CD4-positive, CD25-positive, alpha-beta regulatory T cell (primary cell): Measurements from ENCODE around the gene SMPD4. TPM values are rescaled to one million over a fixed set of nuclear protein-coding genes. Genes with fewer than 3 reads are reported as not detected.
"Not testable (repeated sequence)": the region's sequence is repeated elsewhere in the genome, so short reads cannot be mapped to it uniquely, and the experiment has no call there.

Experiments
- ATAC-seq, 2 donors: fragments of 150-1000 bp; cut with Tn5 transposase; one replicate each; pipeline ENCODE4 v1.10.0; 2021; ENCODE audit warnings: low read depth in 2 of 2, moderate number of reproducible peaks in 2 of 2, moderate library complexity in 1 of 2
- DNase-seq, 3 donors: peaks; one replicate each; pipeline versions ENCODE4 v3.0.0 to v3.0.0-alpha.2; 2012 to 2022; ENCODE audit warnings: mixed read lengths in 1 of 3
- H3K27ac ChIP-seq: one replicate; pipeline ENCODE4 v1.7.0; 2013; ENCODE audit warnings: mild to moderate bottlenecking, low read length; ENCODE audit not compliant: insufficient read depth, poor library complexity, severe bottlenecking
- H3K27me3 ChIP-seq: one replicate; pipeline ENCODE4 v1.7.0; 2013; ENCODE audit warnings: low read length; ENCODE audit not compliant: control insufficient read depth, insufficient read depth
- H3K36me3 ChIP-seq: one replicate; pipeline ENCODE4 v1.7.0; 2013; ENCODE audit warnings: mild to moderate bottlenecking, low read length, moderate library complexity; ENCODE audit not compliant: control insufficient read depth, insufficient read depth
- H3K4me1 ChIP-seq: 2 replicates; pipeline ENCODE4 v1.7.0; 2013; ENCODE audit warnings: mild to moderate bottlenecking, low read length; ENCODE audit not compliant: insufficient read depth, control insufficient read depth, poor library complexity, severe bottlenecking
- H3K4me3 ChIP-seq: one replicate; pipeline ENCODE4 v1.7.0; 2013; ENCODE audit warnings: low read depth, mild to moderate bottlenecking, low read length, moderate library complexity
- H3K9me3 ChIP-seq, 2 experiments: 1 replicate in 1 of 2; 2 replicates in 1 of 2; pipeline ENCODE4 v1.7.0; 2013; ENCODE audit warnings: low read length in 2 of 2, mild to moderate bottlenecking in 1 of 2, moderate library complexity in 1 of 2; ENCODE audit not compliant: control insufficient read depth in 2 of 2
- H3K27ac Mint-ChIP-seq, 3 donors: one replicate each; pipeline ENCODE4 v1.8.0; 2020 to 2022; ENCODE audit warnings: mild to moderate bottlenecking in 3 of 3, mixed read lengths in 3 of 3, moderate library complexity in 2 of 3
- H3K27me3 Mint-ChIP-seq: one replicate; pipeline ENCODE4 v1.8.0; 2022; ENCODE audit warnings: mild to moderate bottlenecking, mixed read lengths
- H3K36me3 Mint-ChIP-seq: one replicate; pipeline ENCODE4 v1.8.0; 2020; ENCODE audit warnings: mixed read lengths
- H3K4me1 Mint-ChIP-seq, 4 donors: one replicate each; pipeline ENCODE4 v1.8.0; 2020 to 2022; ENCODE audit warnings: mixed read lengths in 4 of 4, mild to moderate bottlenecking in 1 of 4
- H3K4me3 Mint-ChIP-seq, 4 donors: one replicate each; pipeline ENCODE4 v1.8.0; 2020 to 2022; ENCODE audit warnings: mild to moderate bottlenecking in 4 of 4, mixed read lengths in 4 of 4, moderate library complexity in 3 of 4
- H3K9me3 Mint-ChIP-seq, 7 donors: one replicate each; pipeline ENCODE4 v1.8.0; 2020 to 2022; ENCODE audit warnings: mixed read lengths in 7 of 7, mild to moderate bottlenecking in 3 of 7, moderate library complexity in 2 of 7
- polyA plus RNA-seq, 4 donors: library from polyadenylated mRNA; unstranded; fragments of 300-500 nt; fragmentation: Illumina TruSeq; gene quantifications; one replicate each; pipeline ENCODE4 v1.2.3, GENCODE V29; 2021
- total RNA-seq: library from RNA; stranded (reverse); gene quantifications from one replicate; pipeline ENCODE4 v1.2.3, GENCODE V29; 2022

SMPD4 gene
- total and polyA plus RNA-seq, 5 donors from 2014 or later = 22.4 to 78.7 (median 31.3) TPM

- H3K27ac Mint-ChIP-seq, H3K9me3 ChIP-seq, H3K27me3 ChIP-seq, H3K4me3 Mint-ChIP-seq, H3K4me1 ChIP-seq, H3K27ac ChIP-seq, H3K36me3 Mint-ChIP-seq, H3K4me3 ChIP-seq, H3K36me3 ChIP-seq, H3K4me1 Mint-ChIP-seq, H3K27me3 Mint-ChIP-seq, ATAC-seq, H3K9me3 Mint-ChIP-seq, DNase-seq: not testable (repeated sequence)
These were observed 12.4 kb upstream of the SMPD4 start for GRCh38 chr2:130193824-130194223.

GRCh38 chr2:130192451-130192850 lies 11.0 kb upstream of the SMPD4 start:
- H3K27ac ChIP-seq, ATAC-seq, DNase-seq, H3K4me3 Mint-ChIP-seq, H3K27ac Mint-ChIP-seq, H3K36me3 Mint-ChIP-seq, H3K4me3 ChIP-seq, H3K4me1 ChIP-seq, H3K27me3 ChIP-seq, H3K4me1 Mint-ChIP-seq, H3K9me3 Mint-ChIP-seq, H3K27me3 Mint-ChIP-seq, H3K9me3 ChIP-seq, H3K36me3 ChIP-seq: not testable (repeated sequence)

DNA sequence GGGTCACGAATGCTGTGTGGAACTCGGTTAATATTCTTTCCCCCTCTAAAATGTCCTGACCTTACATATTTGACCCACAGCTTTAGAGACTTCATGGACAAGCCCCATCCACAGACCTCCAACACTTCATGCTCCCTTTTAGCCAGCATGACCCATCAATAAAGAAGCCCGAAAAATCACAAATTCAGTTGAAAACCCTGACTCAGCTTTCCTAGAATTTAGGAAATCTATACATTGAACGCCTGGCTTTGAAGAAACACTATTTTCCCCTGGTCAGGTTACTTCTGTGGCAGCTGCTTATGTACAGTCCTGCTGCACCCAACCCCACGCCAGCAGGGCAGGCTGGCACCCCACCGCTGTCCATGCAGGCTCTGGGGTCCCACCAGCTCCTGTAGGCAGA lies 9.9 kb upstream of the SMPD4 start:
- H3K9me3 ChIP-seq, H3K9me3 Mint-ChIP-seq, H3K27me3 ChIP-seq, H3K27ac Mint-ChIP-seq, H3K36me3 Mint-ChIP-seq, H3K27ac ChIP-seq, H3K4me3 Mint-ChIP-seq, H3K27me3 Mint-ChIP-seq, H3K4me1 ChIP-seq, H3K4me1 Mint-ChIP-seq, DNase-seq, H3K36me3 ChIP-seq, ATAC-seq, H3K4me3 ChIP-seq: not testable (repeated sequence)

DNA sequence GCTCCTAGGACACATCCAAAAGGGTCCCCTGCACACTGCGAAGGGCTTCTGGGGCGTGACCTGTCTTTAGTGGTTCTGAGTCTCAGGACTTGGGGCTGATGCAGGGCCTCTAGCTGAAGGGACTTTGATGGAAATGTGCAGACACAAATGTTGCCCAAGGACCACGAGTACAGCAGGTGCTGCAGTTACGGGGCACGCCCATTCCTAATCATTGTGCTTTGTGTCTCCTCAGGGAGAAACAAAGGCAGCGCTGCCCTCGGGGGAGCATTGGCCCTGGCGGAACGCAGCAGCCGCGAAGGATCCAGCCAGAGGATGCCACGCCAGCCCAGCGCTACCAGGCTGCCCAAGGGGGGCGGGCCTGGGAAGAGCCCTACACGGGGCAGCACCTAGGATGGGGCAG lies 8.8 kb upstream of the SMPD4 start:
- H3K27ac Mint-ChIP-seq = no peak overlapping the region
- ATAC-seq = no peak
- H3K4me1 Mint-ChIP-seq = peaks cover 0 to 9% (median 5%) of the 10 kb centered on the region in 4 donors
- no peak overlapping the region for H3K27ac ChIP-seq
- H3K27me3 ChIP-seq = no peaks in the 10 kb centered on the region
- no peak for DNase-seq
- no peak overlapping the region for H3K4me3 ChIP-seq
- no peaks in the 10 kb centered on the region for H3K27me3 Mint-ChIP-seq
- H3K9me3 ChIP-seq = no peaks in the 10 kb centered on the region
- no peak overlapping the region for H3K4me3 Mint-ChIP-seq
- no peaks in the 10 kb centered on the region for H3K9me3 Mint-ChIP-seq
- no peaks in the 10 kb centered on the region for H3K4me1 ChIP-seq
- H3K36me3 ChIP-seq = no peaks in the 10 kb centered on the region
- peaks cover 4% of the 10 kb centered on the region for H3K36me3 Mint-ChIP-seq

- ATAC-seq, H3K4me3 Mint-ChIP-seq: not testable (repeated sequence)
These were observed 7.6 kb upstream of the SMPD4 start for GRCh38 chr2:130188958-130189357.

GRCh38 chr2:130187859-130188792 lies 6.7 kb upstream of the SMPD4 start:
- H3K9me3 ChIP-seq, ATAC-seq, H3K4me3 ChIP-seq, H3K36me3 Mint-ChIP-seq, H3K27ac ChIP-seq, H3K27ac Mint-ChIP-seq, DNase-seq, H3K27me3 ChIP-seq, H3K9me3 Mint-ChIP-seq, H3K4me1 ChIP-seq, H3K36me3 ChIP-seq, H3K27me3 Mint-ChIP-seq: not testable (repeated sequence)
- Mint-ChIP-seq H3K4me3 (peak overlapping the region in 1 of 4 donors; percentile 22), H3K4me1 (peaks cover 0 to 21% (median 5%) of the 10 kb centered on the region in 4 donors)

More at GRCh38 chr2:130188958-130189357, 7.6 kb upstream of the SMPD4 start:
- not testable (repeated sequence) for H3K27ac ChIP-seq, H3K27me3 ChIP-seq, H3K27me3 Mint-ChIP-seq, H3K4me3 ChIP-seq, H3K36me3 ChIP-seq, H3K27ac Mint-ChIP-seq, DNase-seq, H3K4me1 ChIP-seq, H3K9me3 ChIP-seq, H3K9me3 Mint-ChIP-seq, H3K36me3 Mint-ChIP-seq
- H3K4me1 Mint-ChIP-seq = peaks cover 0 to 14% (median 5%) of the 10 kb centered on the region in 4 donors

DNA sequence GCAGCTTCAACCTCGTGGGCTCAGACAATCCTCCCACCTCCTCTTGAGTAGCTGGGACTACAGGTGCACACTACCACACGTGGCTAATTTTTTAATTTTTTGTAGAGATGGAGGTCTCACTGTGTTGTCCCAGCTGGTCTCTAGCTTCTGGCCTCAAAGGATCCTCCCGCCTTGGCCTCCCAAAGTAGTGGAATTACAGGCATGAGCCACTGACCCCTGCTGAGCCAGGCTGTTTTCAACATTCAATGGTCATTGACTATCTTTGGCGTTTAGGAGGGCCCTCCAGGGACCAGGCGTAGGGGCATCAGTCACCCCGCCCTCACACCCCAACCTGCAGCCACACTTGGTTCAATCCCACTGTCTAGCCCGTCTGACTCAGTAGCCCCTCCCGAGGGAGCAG lies 5.9 kb upstream of the SMPD4 start:
- Mint-ChIP-seq H3K9me3 (no peaks in the 10 kb centered on the region), H3K4me1 (peaks cover 0 to 25% (median 5%) of the 10 kb centered on the region in 4 donors), H3K4me3 (no peak overlapping the region), H3K36me3 (peaks cover 4% of the 10 kb centered on the region), H3K27me3 (no peaks in the 10 kb centered on the region), H3K27ac (no peak overlapping the region)
- Histone ChIP-seq H3K4me3 (no peak overlapping the region), H3K4me1 (peaks cover 10% of the 10 kb centered on the region), H3K36me3 (no peaks in the 10 kb centered on the region), H3K27me3 (no peaks in the 10 kb centered on the region), H3K27ac (no peak overlapping the region), H3K9me3 (no peaks in the 10 kb centered on the region)
- ATAC-seq (no peak), DNase-seq (no peak)

GRCh38 chr2:130186391-130186790 lies 5.0 kb upstream of the SMPD4 start:
- Histone ChIP-seq H3K9me3 (no peaks in the 10 kb centered on the region), H3K4me1 (peaks cover 10% of the 10 kb centered on the region), H3K36me3 (no peaks in the 10 kb centered on the region), H3K4me3 (no peak overlapping the region), H3K27me3 (no peaks in the 10 kb centered on the region), H3K27ac (no peak overlapping the region)
- ATAC-seq = no peak
- Mint-ChIP-seq H3K27ac (peak overlapping the region in 1 of 3 donors; percentile 5), H3K27me3 (peaks cover 6% of the 10 kb centered on the region), H3K9me3 (no peaks in the 10 kb centered on the region), H3K4me1 (peaks cover 0 to 25% (median 9%) of the 10 kb centered on the region in 4 donors), H3K4me3 (peak overlapping the region in 2 of 4 donors; percentile 38 to 43), H3K36me3 (peaks cover 3% of the 10 kb centered on the region)
- DNase-seq = no peak
